Measurements from ENCODE around the gene CBFA2T3. TPM values are rescaled to one million over a fixed set of nuclear protein-coding genes. Genes with fewer than 3 reads are reported as not detected.
"Not testable (repeated sequence)": the region's sequence is repeated elsewhere in the genome, so short reads cannot be mapped to it uniquely, and the experiment has no call there.

CBFA2T3 gene
- total and polyA plus RNA-seq, 2 donors, result 11.2 to 19.1 TPM

DNA sequence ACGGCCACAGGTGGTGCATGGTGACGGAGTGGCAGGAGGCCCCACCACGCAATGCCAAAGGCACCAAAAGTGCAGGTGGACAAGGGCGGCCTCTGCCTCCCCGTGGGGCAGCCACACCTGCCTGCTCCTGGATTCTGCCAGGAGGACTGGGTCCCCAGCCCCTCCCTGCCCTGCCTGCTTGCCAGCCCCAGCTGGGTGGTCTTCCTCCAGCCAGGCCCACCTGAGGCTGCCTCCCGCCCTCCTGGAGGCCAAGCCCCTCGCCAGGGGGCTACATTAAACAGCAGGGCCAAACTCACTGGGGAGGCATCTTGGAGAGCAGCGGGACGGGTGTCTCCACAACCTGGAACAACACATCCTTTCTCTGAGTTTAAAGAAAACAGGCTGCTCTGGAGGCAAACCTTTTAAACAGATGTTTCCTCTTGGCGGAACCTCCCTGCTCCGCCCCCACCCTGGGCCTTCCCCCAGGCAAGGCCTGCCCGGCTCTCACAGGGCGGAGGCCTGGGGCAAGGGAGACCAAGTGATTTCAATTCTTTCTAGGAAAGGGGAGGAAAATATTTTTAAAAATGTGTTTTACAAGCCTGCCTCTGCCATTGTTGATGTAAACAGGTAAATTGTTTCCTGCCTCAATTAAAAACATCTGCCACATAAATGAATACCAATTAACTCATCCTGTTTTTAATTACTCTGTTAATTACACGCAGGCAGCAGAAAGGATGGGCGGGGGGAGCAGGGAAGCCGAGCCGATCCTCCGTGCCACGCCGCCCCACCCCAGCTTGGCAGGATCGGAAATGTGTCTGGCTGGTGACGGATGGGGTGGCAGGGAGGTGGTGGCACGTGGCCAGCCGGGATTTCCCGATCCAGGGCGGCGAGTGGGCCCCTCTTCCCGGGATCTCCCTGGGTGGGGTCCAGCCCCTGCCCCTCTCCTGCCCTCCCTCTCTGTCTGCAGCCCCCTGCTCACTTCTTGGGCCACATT lies 56.1 kb downstream of the CBFA2T3 start:
- peaks cover 0 to 3% of the 10 kb centered on the region in 2 donors for H3K9me3 ChIP-seq (ENCODE audit: control insufficient read depth in 2 of 2, insufficient read depth in 1 of 2, low read length in 1 of 2)
- peak overlapping the region; percentile 68 to 85 for H3K27ac ChIP-seq (ENCODE audit: low read depth in 1 of 2, low read length in 1 of 2)
- peaks cover 70 to 85% of the 10 kb centered on the region in 2 donors for H3K36me3 ChIP-seq (ENCODE audit: control insufficient read depth in 2 of 2, insufficient read depth in 2 of 2, low read length in 1 of 2)
- peak overlapping the region in 1 of 2 donors; percentile 28 for H3K4me3 ChIP-seq (ENCODE audit: low read length in 2 of 2)
- WGBS, result 11% methylated on average over 28 of the region's 28 CpGs
- DNase-seq (ENCODE audit: low read depth in 6 of 9, low spot score in 9 of 9), result peak in 3 of 9 donors; percentile 49 to 72 (median 58)
- H3K4me1 ChIP-seq (ENCODE audit: control insufficient read depth in 2 of 2, insufficient read depth in 2 of 2, low read length in 2 of 2), result peaks cover 43 to 73% of the 10 kb centered on the region in 2 donors
- no peaks in the 10 kb centered on the region for H3K27me3 ChIP-seq (ENCODE audit: control insufficient read depth in 2 of 2, insufficient read depth in 1 of 2, low read length in 1 of 2)

- Histone ChIP-seq H3K4me1 (ENCODE audit: control insufficient read depth in 2 of 2, insufficient read depth in 2 of 2, low read length in 2 of 2) (peaks cover 41 to 64% of the 10 kb centered on the region in 2 donors), H3K4me3 (ENCODE audit: low read length in 2 of 2) (no peak overlapping the region), H3K27ac (ENCODE audit: low read depth in 1 of 2, low read length in 1 of 2) (no peak overlapping the region), H3K36me3 (ENCODE audit: control insufficient read depth in 2 of 2, insufficient read depth in 2 of 2, low read length in 1 of 2) (peaks cover 64 to 78% of the 10 kb centered on the region in 2 donors), H3K9me3 (ENCODE audit: control insufficient read depth in 2 of 2, insufficient read depth in 1 of 2, low read length in 1 of 2) (peaks cover 0 to 3% of the 10 kb centered on the region in 2 donors), H3K27me3 (ENCODE audit: control insufficient read depth in 2 of 2, insufficient read depth in 1 of 2, low read length in 1 of 2) (no peaks in the 10 kb centered on the region)
- WGBS, result 95% methylated on average over 12 of the region's 12 CpGs
- no peak for DNase-seq (ENCODE audit: low read depth in 6 of 9, low spot score in 9 of 9)
Measured at GRCh38 chr16:88919936-88920335, 57.1 kb downstream of the CBFA2T3 start.

- DNase-seq (ENCODE audit: low read depth in 6 of 9, low spot score in 9 of 9); H3K27me3 ChIP-seq (ENCODE audit: control insufficient read depth in 2 of 2, insufficient read depth in 1 of 2, low read length in 1 of 2); H3K27ac ChIP-seq (ENCODE audit: low read depth in 1 of 2, low read length in 1 of 2); H3K4me3 ChIP-seq (ENCODE audit: low read length in 2 of 2); H3K9me3 ChIP-seq (ENCODE audit: control insufficient read depth in 2 of 2, insufficient read depth in 1 of 2, low read length in 1 of 2): not testable (repeated sequence)
- WGBS, result 95% methylated on average over 8 of the region's 8 CpGs
- Histone ChIP-seq H3K4me1 (ENCODE audit: control insufficient read depth in 2 of 2, insufficient read depth in 2 of 2, low read length in 2 of 2) (peaks cover 33 to 57% of the 10 kb centered on the region in 2 donors), H3K36me3 (ENCODE audit: control insufficient read depth in 2 of 2, insufficient read depth in 2 of 2, low read length in 1 of 2) (peaks cover 65 to 77% of the 10 kb centered on the region in 2 donors)
Measured at GRCh38 chr16:88918896-88919295, 58.1 kb downstream of the CBFA2T3 start.

DNA sequence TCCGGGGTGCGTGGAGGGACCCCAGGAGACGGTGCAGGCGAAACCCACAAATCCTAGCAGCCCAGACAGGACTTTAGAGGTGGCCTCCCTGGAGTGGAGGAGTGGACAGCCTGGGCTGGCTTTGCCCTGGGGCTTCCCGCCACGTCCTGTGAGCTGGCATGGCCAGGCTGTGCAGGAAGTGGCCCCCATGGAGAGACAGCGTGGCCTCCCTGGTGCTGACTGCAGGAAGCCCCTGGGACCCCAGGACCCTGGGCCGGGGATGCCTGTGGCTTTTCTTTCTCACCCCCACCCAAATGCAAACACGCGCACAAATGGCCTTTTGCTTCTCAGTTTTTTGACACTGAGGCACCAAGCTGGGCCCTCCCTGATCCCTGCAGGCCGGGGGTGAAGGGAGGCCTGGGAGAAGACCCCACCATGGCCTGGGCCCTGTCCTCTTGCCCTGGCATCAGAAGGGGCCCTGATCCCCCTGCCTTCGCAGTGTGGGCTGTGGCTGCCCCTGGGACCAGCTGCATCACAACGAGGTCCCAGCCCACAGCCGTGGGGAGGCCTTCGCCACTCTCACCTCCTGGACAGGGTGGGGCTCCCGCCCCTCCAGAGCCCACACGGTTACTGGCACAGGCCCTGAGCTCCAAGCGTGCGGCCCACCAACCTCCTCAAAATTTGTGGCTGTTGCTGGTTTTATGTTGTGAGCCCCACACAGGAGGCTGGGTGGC lies 58.9 kb downstream of the CBFA2T3 start:
- Histone ChIP-seq H3K36me3 (ENCODE audit: control insufficient read depth in 2 of 2, insufficient read depth in 2 of 2, low read length in 1 of 2) (peaks cover 65 to 78% of the 10 kb centered on the region in 2 donors), H3K4me3 (ENCODE audit: low read length in 2 of 2) (no peak overlapping the region), H3K4me1 (ENCODE audit: control insufficient read depth in 2 of 2, insufficient read depth in 2 of 2, low read length in 2 of 2) (peaks cover 24 to 49% of the 10 kb centered on the region in 2 donors), H3K27me3 (ENCODE audit: control insufficient read depth in 2 of 2, insufficient read depth in 1 of 2, low read length in 1 of 2) (no peaks in the 10 kb centered on the region), H3K9me3 (ENCODE audit: control insufficient read depth in 2 of 2, insufficient read depth in 1 of 2, low read length in 1 of 2) (peaks cover 1 to 3% of the 10 kb centered on the region in 2 donors), H3K27ac (ENCODE audit: low read depth in 1 of 2, low read length in 1 of 2) (peak overlapping the region in 1 of 2 donors; percentile 59)
- DNase-seq (ENCODE audit: low read depth in 6 of 9, low spot score in 9 of 9), result no peak
- WGBS, result 88% methylated on average over 19 of the region's 19 CpGs

DNA sequence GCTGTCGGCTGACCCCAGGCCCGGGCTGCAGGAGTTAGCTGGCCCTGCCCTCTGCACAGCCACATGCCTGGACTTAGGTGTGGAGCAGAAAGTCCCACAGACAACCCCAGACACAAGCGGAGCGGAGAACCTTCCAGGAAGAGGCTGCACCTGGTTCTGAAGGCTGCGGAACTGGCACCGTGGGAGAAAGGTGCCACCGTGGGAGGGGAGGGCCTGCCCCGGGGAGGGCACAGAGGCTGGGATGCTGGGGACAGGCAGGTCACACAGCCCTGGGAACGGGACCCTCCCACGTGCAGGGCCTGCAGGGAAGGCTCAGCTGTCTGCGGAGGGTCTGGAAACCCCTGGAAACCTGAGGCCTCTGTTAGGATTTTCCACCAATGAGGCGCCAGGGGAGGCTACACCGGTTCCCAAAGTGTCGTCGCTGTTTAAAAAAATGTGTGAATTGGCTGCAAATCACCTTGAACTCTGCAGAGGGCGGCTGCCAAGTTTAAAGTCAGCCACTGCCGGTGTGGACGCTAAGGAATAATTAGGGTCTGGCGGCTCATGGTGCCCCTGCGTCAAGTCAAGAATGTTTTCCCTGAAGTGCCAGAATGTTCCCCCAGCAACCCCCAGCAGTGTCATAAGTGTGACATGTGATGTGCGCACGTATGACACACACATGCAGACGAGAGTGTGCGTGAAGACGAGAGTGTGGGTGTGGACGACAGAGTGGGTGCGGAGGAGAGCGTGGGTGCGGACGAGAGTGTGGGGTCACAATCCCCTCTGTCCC lies 59.7 kb downstream of the CBFA2T3 start:
- H3K36me3 ChIP-seq (ENCODE audit: control insufficient read depth in 2 of 2, insufficient read depth in 2 of 2, low read length in 1 of 2), result peaks cover 69 to 78% of the 10 kb centered on the region in 2 donors
- no peak for DNase-seq (ENCODE audit: low read depth in 6 of 9, low spot score in 9 of 9)

GRCh38 chr16:88915639-88916327 lies 61.2 kb downstream of the CBFA2T3 start:
- Histone ChIP-seq H3K4me3 (ENCODE audit: low read length in 2 of 2) (no peak overlapping the region), H3K27ac (ENCODE audit: low read depth in 1 of 2, low read length in 1 of 2) (no peak overlapping the region), H3K27me3 (ENCODE audit: control insufficient read depth in 2 of 2, insufficient read depth in 1 of 2, low read length in 1 of 2) (no peaks in the 10 kb centered on the region), H3K36me3 (ENCODE audit: control insufficient read depth in 2 of 2, insufficient read depth in 2 of 2, low read length in 1 of 2) (peaks cover 80 to 87% of the 10 kb centered on the region in 2 donors), H3K4me1 (ENCODE audit: control insufficient read depth in 2 of 2, insufficient read depth in 2 of 2, low read length in 2 of 2) (peaks cover 4 to 36% of the 10 kb centered on the region in 2 donors), H3K9me3 (ENCODE audit: control insufficient read depth in 2 of 2, insufficient read depth in 1 of 2, low read length in 1 of 2) (peaks cover 1 to 3% of the 10 kb centered on the region in 2 donors)
- DNase-seq (ENCODE audit: low read depth in 6 of 9, low spot score in 9 of 9), result no peak
- WGBS, result 94% methylated on average over 30 of the region's 30 CpGs

More for the DNA sequence above, 59.7 kb downstream of the CBFA2T3 start:
- no peak overlapping the region for H3K4me3 ChIP-seq (ENCODE audit: low read length in 2 of 2)
- no peaks in the 10 kb centered on the region for H3K27me3 ChIP-seq (ENCODE audit: control insufficient read depth in 2 of 2, insufficient read depth in 1 of 2, low read length in 1 of 2)
- 94% methylated on average over 30 of the region's 30 CpGs for whole genome bisulfite sequencing
- H3K9me3 ChIP-seq (ENCODE audit: control insufficient read depth in 2 of 2, insufficient read depth in 1 of 2, low read length in 1 of 2), result peaks cover 1 to 3% of the 10 kb centered on the region in 2 donors
- no peak overlapping the region for H3K27ac ChIP-seq (ENCODE audit: low read depth in 1 of 2, low read length in 1 of 2)
- peaks cover 18 to 41% of the 10 kb centered on the region in 2 donors for H3K4me1 ChIP-seq (ENCODE audit: control insufficient read depth in 2 of 2, insufficient read depth in 2 of 2, low read length in 2 of 2)

DNA sequence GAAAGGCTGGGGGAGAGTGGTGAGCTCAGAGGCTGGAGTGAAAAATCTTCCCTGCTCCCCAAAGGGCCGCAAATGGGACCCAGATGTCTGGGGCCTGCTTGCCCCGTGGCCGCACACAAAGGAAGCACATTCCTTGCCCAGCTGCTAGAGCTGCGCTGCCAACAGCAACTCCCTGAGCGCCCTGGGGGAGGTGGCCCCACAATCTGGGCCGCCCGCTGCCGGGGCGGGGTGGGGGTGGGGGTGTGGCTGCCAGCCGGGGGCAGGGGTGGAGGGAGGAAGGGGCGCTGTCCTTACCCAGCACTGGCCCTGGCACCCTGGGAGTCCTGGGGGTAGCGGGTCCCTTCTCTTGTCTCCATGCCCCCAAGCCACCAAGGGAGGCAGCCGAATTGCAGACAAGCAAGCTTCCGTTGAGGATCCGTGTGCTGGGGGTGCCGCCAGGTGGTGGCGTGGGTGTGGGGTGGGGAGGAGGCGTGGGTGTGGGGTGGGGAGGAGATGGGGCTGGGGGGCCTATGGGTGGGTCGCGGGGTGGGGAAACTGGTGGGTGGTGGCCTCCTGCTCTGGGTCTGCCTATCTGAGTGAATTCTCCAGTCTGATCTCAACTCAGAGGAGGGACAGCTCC lies 62.1 kb downstream of the CBFA2T3 start:
- 67% methylated on average over 20 of the region's 20 CpGs for WGBS
- Histone ChIP-seq H3K27ac (ENCODE audit: low read depth in 1 of 2, low read length in 1 of 2) (peak overlapping the region in 1 of 2 donors; percentile 27), H3K4me3 (ENCODE audit: low read length in 2 of 2) (no peak overlapping the region)

GRCh38 chr16:88913870-88914269 lies 63.1 kb downstream of the CBFA2T3 start:
- Histone ChIP-seq H3K27me3 (ENCODE audit: control insufficient read depth in 2 of 2, insufficient read depth in 1 of 2, low read length in 1 of 2) (no peaks in the 10 kb centered on the region), H3K4me1 (ENCODE audit: control insufficient read depth in 2 of 2, insufficient read depth in 2 of 2, low read length in 2 of 2) (peaks cover 0 to 22% of the 10 kb centered on the region in 2 donors), H3K9me3 (ENCODE audit: control insufficient read depth in 2 of 2, insufficient read depth in 1 of 2, low read length in 1 of 2) (peaks cover 1 to 3% of the 10 kb centered on the region in 2 donors), H3K4me3 (ENCODE audit: low read length in 2 of 2) (no peak overlapping the region), H3K27ac (ENCODE audit: low read depth in 1 of 2, low read length in 1 of 2) (no peak overlapping the region), H3K36me3 (ENCODE audit: control insufficient read depth in 2 of 2, insufficient read depth in 2 of 2, low read length in 1 of 2) (peaks cover 88 to 91% of the 10 kb centered on the region in 2 donors)
- WGBS, result 94% methylated on average over 13 of the region's 13 CpGs
- no peak for DNase-seq (ENCODE audit: low read depth in 6 of 9, low spot score in 9 of 9)

More for the DNA sequence above, 62.1 kb downstream of the CBFA2T3 start:
- H3K9me3 ChIP-seq (ENCODE audit: control insufficient read depth in 2 of 2, insufficient read depth in 1 of 2, low read length in 1 of 2), result peaks cover 1 to 3% of the 10 kb centered on the region in 2 donors
- peaks cover 87 to 88% of the 10 kb centered on the region in 2 donors for H3K36me3 ChIP-seq (ENCODE audit: control insufficient read depth in 2 of 2, insufficient read depth in 2 of 2, low read length in 1 of 2)
- H3K27me3 ChIP-seq (ENCODE audit: control insufficient read depth in 2 of 2, insufficient read depth in 1 of 2, low read length in 1 of 2), result no peaks in the 10 kb centered on the region
- H3K4me1 ChIP-seq (ENCODE audit: control insufficient read depth in 2 of 2, insufficient read depth in 2 of 2, low read length in 2 of 2), result peaks cover 0 to 27% of the 10 kb centered on the region in 2 donors
- no peak for DNase-seq (ENCODE audit: low read depth in 6 of 9, low spot score in 9 of 9)

Data from thymus (tissue), 11 donors.